H1 (cell line): ENCODE measurements around the gene PPRC1. TPM values are rescaled to one million over a fixed set of nuclear protein-coding genes. Genes with fewer than 3 reads are reported as not detected.

Experiments
- CHD1 ChIP-seq: IDR thresholded peaks from 2 replicates; pipeline ENCODE4 v1.6.1; 2012; ENCODE audit warnings: low read depth, low read length, improper control_type of control experiment
- HDAC2 ChIP-seq, 2 experiments: fragments of 300-600 bp in 1 of 2; sonication (generic) in 1 of 2; IDR thresholded peaks; 2 replicates each; pipeline ENCODE4 v1.6.1; 2011 to 2012; ENCODE audit warnings: low read depth in 2 of 2, low read length in 2 of 2, mild to moderate bottlenecking in 2 of 2, moderate library complexity in 2 of 2, borderline replicate concordance in 1 of 2, inconsistent platforms in 1 of 2
- RNF2 ChIP-seq: fragments of 200-900, 300-1000 bp; sonication (generic); IDR thresholded peaks from 2 replicates; pipeline ENCODE4 v1.7.1; 2016; ENCODE audit warnings: borderline replicate concordance, low read depth, mild to moderate bottlenecking, antibody characterized with exemption, low read length; ENCODE audit not compliant: poor library complexity, severe bottlenecking; ENCODE audit errors: missing control alignments
- SP1 ChIP-seq: IDR thresholded peaks from 2 replicates; pipeline ENCODE4 v1.6.1; 2011; ENCODE audit warnings: low read depth, low read length
- SP2 ChIP-seq: IDR thresholded peaks from 2 replicates; pipeline ENCODE4 v1.6.1; 2012; ENCODE audit warnings: mild to moderate bottlenecking, low read length, inconsistent platforms
- polyA plus RNA-seq, 7 experiments: library from polyadenylated mRNA; depleted of rRNA in 3 of 7; stranded (reverse) in 5 of 7; unstranded in 2 of 7; fragments of >200 nt in 5 of 7; fragments of 200-250 nt in 2 of 7; gene quantifications; 1 replicate in 5 of 7; 2 replicates in 1 of 7; 4 replicates in 1 of 7; pipeline versions ENCODE4 v1.2.1 to v1.2.3, GENCODE V29; 2011 to 2013; ENCODE audit warnings: missing spikeins in 2 of 7, mixed read lengths in 2 of 7
- total RNA-seq: library from RNA; stranded (reverse); fragmentation: NEBNext Ultra II Directional; extraction: Animal tissue kit (Norgen Biotek cat#: 25700); gene quantifications from 2 replicates; pipeline ENCODE4 v1.2.1, GENCODE V29; 2021
- TF ChIP-seq, protein P1 (sequence below), 3 experiments: IDR thresholded peaks; 1 replicate in 2 of 3; 2 replicates in 1 of 3; pipeline versions ENCODE4 v1.5.1 to v1.6.1; 2011; ENCODE audit warnings: low read length in 3 of 3, mild to moderate bottlenecking in 3 of 3, inconsistent platforms in 2 of 3, low read depth in 1 of 3, moderate library complexity in 1 of 3; ENCODE audit not compliant: insufficient read depth in 1 of 3; ENCODE audit errors: control extremely low read depth in 1 of 3

PPRC1 gene
- total and polyA plus RNA-seq, 2 of the 8 experiments (the other 6 are each of a cell fraction or from before 2014, with no cell fraction given) = 46.5 to 88.4 TPM

DNA sequence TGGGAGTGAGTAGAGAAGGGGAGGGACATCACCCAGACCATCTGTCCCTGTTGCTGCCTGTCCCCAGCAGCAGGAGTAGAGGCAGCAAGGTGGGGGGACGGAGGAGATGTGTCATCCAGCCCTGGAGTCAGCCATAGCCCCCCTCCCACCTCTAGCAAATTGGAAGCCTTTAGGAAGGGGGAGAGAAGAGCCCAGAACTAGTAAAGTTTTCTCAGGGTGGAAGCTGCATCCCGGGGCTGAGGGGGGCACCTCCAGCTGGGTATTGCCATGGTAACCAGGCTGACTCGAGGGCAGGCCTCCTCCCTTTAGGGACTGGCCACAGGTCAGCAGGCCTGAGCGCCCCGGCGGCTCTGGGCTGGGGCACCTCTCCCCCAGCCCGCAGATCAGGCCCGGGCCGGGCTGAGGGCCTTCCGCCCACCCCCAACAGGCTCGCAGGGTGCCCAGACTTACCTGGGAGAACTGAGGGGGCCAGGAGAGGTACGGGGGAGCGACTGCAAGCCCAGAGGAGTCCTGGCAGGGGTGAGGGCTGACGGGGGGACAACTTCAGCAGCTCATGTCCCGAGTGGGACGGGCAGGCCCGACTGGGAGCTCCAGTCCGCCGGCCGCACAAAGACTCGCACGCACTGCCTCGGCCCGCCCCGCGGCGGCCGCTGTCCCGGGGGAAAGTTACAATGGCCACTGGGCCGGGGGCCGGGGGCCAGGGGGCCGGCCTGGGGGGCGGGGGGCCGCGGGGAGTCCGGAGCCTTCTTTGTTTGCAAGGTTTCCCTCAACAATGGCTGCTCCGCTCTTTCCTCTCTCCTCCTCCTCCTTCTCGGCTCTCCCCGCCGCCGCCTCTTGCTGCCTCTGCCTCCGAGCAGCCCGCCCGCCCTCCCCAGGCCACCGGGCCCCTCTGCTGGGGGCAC, 18.6 kb upstream of the PPRC1 start (continued):
- TF ChIP-seq, protein P1, sequence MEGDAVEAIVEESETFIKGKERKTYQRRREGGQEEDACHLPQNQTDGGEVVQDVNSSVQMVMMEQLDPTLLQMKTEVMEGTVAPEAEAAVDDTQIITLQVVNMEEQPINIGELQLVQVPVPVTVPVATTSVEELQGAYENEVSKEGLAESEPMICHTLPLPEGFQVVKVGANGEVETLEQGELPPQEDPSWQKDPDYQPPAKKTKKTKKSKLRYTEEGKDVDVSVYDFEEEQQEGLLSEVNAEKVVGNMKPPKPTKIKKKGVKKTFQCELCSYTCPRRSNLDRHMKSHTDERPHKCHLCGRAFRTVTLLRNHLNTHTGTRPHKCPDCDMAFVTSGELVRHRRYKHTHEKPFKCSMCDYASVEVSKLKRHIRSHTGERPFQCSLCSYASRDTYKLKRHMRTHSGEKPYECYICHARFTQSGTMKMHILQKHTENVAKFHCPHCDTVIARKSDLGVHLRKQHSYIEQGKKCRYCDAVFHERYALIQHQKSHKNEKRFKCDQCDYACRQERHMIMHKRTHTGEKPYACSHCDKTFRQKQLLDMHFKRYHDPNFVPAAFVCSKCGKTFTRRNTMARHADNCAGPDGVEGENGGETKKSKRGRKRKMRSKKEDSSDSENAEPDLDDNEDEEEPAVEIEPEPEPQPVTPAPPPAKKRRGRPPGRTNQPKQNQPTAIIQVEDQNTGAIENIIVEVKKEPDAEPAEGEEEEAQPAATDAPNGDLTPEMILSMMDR (IDR thresholded peaks at IDR 0.05; ENCODE audit: control extremely low read depth in 1 of 3, insufficient read depth in 1 of 3, low read depth in 1 of 3, low read length in 3 of 3) = no peak
- TF ChIP-seq HDAC2 (IDR thresholded peaks at IDR 0.05; ENCODE audit: borderline replicate concordance in 1 of 2, low read depth in 2 of 2, low read length in 2 of 2) (0 out of 4 replicates have a peak, but pooled peaks of 1 of the 2 experiments have one; percentile 49), SP1 (no peak), SP2 (no peak), CHD1 (no peak), RNF2 (no peak)
